Endothelial cell of umbilical vein (primary cell): ENCODE results near the gene R3HDM1.

ENCODE experiments used
- EZH2 ChIP-seq: IDR thresholded peaks from 2 replicates; pipeline ENCODE4 v1.6.1; 2012; ENCODE audit warnings: borderline replicate concordance, low read depth, mild to moderate bottlenecking, moderate library complexity, low read length, inconsistent platforms; ENCODE audit not compliant: severe bottlenecking
- POLR2A ChIP-seq: IDR thresholded peaks from 2 replicates; pipeline ENCODE4 v1.6.1; 2012; ENCODE audit warnings: low read depth, mild to moderate bottlenecking, control low read depth, low read length
- POLR2AphosphoS5 ChIP-seq: IDR thresholded peaks from 2 replicates; pipeline ENCODE4 v1.6.1; 2012; ENCODE audit warnings: low read depth, mild to moderate bottlenecking, control low read depth, low read length, moderate library complexity; ENCODE audit not compliant: insufficient read depth
- TF ChIP-seq, protein P1 (sequence below), 2 donors: IDR thresholded peaks; 1 replicate in 1 of 2; 2 replicates in 1 of 2; pipeline ENCODE4 v1.5.1; 2011; ENCODE audit warnings: low read length in 2 of 2, mild to moderate bottlenecking in 2 of 2, moderate library complexity in 2 of 2, control low read depth in 1 of 2, inconsistent platforms in 1 of 2, low read depth in 1 of 2; ENCODE audit not compliant: insufficient read depth in 1 of 2; ENCODE audit errors: extremely low read depth in 1 of 2

- TF ChIP-seq, protein P1, sequence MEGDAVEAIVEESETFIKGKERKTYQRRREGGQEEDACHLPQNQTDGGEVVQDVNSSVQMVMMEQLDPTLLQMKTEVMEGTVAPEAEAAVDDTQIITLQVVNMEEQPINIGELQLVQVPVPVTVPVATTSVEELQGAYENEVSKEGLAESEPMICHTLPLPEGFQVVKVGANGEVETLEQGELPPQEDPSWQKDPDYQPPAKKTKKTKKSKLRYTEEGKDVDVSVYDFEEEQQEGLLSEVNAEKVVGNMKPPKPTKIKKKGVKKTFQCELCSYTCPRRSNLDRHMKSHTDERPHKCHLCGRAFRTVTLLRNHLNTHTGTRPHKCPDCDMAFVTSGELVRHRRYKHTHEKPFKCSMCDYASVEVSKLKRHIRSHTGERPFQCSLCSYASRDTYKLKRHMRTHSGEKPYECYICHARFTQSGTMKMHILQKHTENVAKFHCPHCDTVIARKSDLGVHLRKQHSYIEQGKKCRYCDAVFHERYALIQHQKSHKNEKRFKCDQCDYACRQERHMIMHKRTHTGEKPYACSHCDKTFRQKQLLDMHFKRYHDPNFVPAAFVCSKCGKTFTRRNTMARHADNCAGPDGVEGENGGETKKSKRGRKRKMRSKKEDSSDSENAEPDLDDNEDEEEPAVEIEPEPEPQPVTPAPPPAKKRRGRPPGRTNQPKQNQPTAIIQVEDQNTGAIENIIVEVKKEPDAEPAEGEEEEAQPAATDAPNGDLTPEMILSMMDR (IDR thresholded peaks at IDR 0.05; ENCODE audit: extremely low read depth in 1 of 2, insufficient read depth in 1 of 2, low read depth in 1 of 2, low read length in 2 of 2) = no peak
- TF ChIP-seq EZH2 (no peak), POLR2AphosphoS5 (no peak), POLR2A (no peak)
Measured at GRCh38 chr2:135532581-135532980, 1.3 kb downstream of the R3HDM1 start.
